ENCODE measurements around the gene AGBL4. TPM values are rescaled to one million over a fixed set of nuclear protein-coding genes. Genes with fewer than 3 reads are reported as not detected.

Gene AGBL4
- total and polyA plus RNA-seq, 2 of the 4 experiments (the other 2 are of a cell fraction), result not detected

GRCh38 chr1:48725341-48726046 is 1298.3 kb downstream of the AGBL4 start:
- no peak overlapping the region for H3K9ac ChIP-seq (ENCODE audit: low read depth, low read length)
- no TSS peak for BruUV-seq (replicated peaks)
- H3K4me3 ChIP-seq (ENCODE audit: insufficient read depth, low read depth, low read length), result no peak overlapping the region
- intact Hi-C loops (cut with micrococcal nuclease), result no loop called here
- dilution Hi-C loops (cut with HindIII; ENCODE audit: low sequenced_read_pairs, unreplicated experiment), result no loop called here
- H4K5ac ChIP-seq (ENCODE audit: low read depth, low read length), result no peak overlapping the region
- no peak overlapping the region for H3K4ac ChIP-seq (ENCODE audit: low read depth, low read length)
- no peak overlapping the region for H3K18ac ChIP-seq (ENCODE audit: low read depth, low read length)
- H3K4me2 ChIP-seq (ENCODE audit: low read depth, low read length), result no peak overlapping the region
- H4K20me1 ChIP-seq (ENCODE audit: insufficient read depth, low read length), result no peaks in the 10 kb centered on the region
- no peak overlapping the region for H3K23ac ChIP-seq (ENCODE audit: low read depth, low read length)
- no peak overlapping the region for H3K14ac ChIP-seq (replicated peaks; ENCODE audit: low read depth, low read length)
- no peak overlapping the region for H2BK15ac ChIP-seq (ENCODE audit: low read depth, low read length)
- H3K9me1 ChIP-seq (ENCODE audit: insufficient read depth, low read length), result no peaks in the 10 kb centered on the region
- no peak overlapping the region for H3K27ac ChIP-seq (ENCODE audit: insufficient read depth, low read length)
- 100% methylated on average over 1 of the region's 5 CpGs; no CpG with 5 or more reads in 1 of the 2 experiments for WGBS, 2 experiments (ENCODE audit: extremely low coverage in 2 of 2, insufficient read length in 1 of 2)
- CTCF ChIA-PET, result no interaction called here
- H3K56ac ChIP-seq (ENCODE audit: extremely low read depth, insufficient read depth, low read length), result no peak overlapping the region
- H2AFZ ChIP-seq (replicated peaks; ENCODE audit: low read length, poor library complexity), result no peak overlapping the region
- H3K36me3 ChIP-seq (ENCODE audit: control insufficient read depth, insufficient read depth, low read length), result no peaks in the 10 kb centered on the region
- no peak overlapping the region for H4K8ac ChIP-seq (ENCODE audit: low read depth in 2 of 2, low read length in 2 of 2)
- POLR2A ChIA-PET (ENCODE audit: unreplicated experiment), result no interaction called here
- H2AK5ac ChIP-seq (ENCODE audit: low read depth, low read length), result no peak overlapping the region
- H2BK120ac ChIP-seq (ENCODE audit: low read depth, low read length), result no peak overlapping the region
- ATAC-seq (ENCODE audit: low read depth), result no peak
- no peak overlapping the region for H2BK20ac ChIP-seq (ENCODE audit: low read depth, low read length)
- H4K91ac ChIP-seq (ENCODE audit: insufficient read depth, low read depth, low read length), result no peak overlapping the region
- H3K79me1 ChIP-seq (ENCODE audit: low read depth in 1 of 2, low read length in 2 of 2), result no peaks in the 10 kb centered on the region
- H3K27me3 ChIP-seq (ENCODE audit: control insufficient read depth, insufficient read depth, low read length), result no peaks in the 10 kb centered on the region
- in situ Hi-C loops (cut with MboI; ENCODE audit: low sequenced_read_pairs), result no loop called here
- H2BK5ac ChIP-seq (ENCODE audit: low read depth, low read length, poor library complexity, severe bottlenecking), result no peak overlapping the region
- peak; percentile 7 for DNase-seq
- no peaks in the 10 kb centered on the region for H3K4me1 ChIP-seq (ENCODE audit: control insufficient read depth, insufficient read depth, low read length)
- H3K9me3 ChIP-seq (ENCODE audit: control insufficient read depth, insufficient read depth, low read length), result no peaks in the 10 kb centered on the region
- no peak for TF ChIP-seq POLR2A (IDR thresholded peaks at IDR 0.05; ENCODE audit: low read depth, low read length)
- H2AK9ac ChIP-seq (replicated peaks; ENCODE audit: low read depth, low read length, poor library complexity), result no peak overlapping the region
